Esophagus squamous epithelium (tissue), 5 donors: Measurements from ENCODE around the gene BCL11B. TPM values are rescaled to one million over a fixed set of nuclear protein-coding genes. Genes with fewer than 3 reads are reported as not detected.

ENCODE experiments used
- DNase-seq: peaks from one replicate; lab custom pipeline; 2025; lab: John Stamatoyannopoulos, UW
- H3K27ac ChIP-seq, 4 donors: fragments of 200-600 bp; sonication (generic); one replicate each; pipeline ENCODE4 v1.5.1; 2016 to 2019; ENCODE audit warnings: mild to moderate bottlenecking in 1 of 4
- H3K27me3 ChIP-seq, 4 donors: fragments of 200-600 bp; sonication (generic); 1 replicate in 3 of 4; 2 replicates in 1 of 4; pipeline versions ENCODE4 v1.5.1 to v1.6.0; 2017 to 2021; ENCODE audit warnings: antibody characterized with exemption in 1 of 4
- H3K36me3 ChIP-seq, 3 donors: fragments of 200-600 bp; sonication (generic); one replicate each; pipeline ENCODE4 v1.5.1; 2016 to 2019
- H3K4me1 ChIP-seq, 3 donors: fragments of 200-600 bp; sonication (generic); one replicate each; pipeline ENCODE4 v1.5.1; 2017 to 2019
- H3K4me3 ChIP-seq, 4 donors: fragments of 200-600 bp; sonication (generic); 1 replicate in 3 of 4; 2 replicates in 1 of 4; pipeline ENCODE4 v1.5.1; 2016 to 2019; ENCODE audit warnings: mild to moderate bottlenecking in 2 of 4, moderate library complexity in 1 of 4
- H3K9me3 ChIP-seq, 3 donors: fragments of 200-600 bp; sonication (generic); one replicate each; pipeline ENCODE4 v1.5.1; 2016 to 2019
- POLR2A ChIP-seq, 4 donors: fragments of 450-650 bp; IDR thresholded peaks; one replicate each; pipeline ENCODE4 v1.6.1; 2017; ENCODE audit warnings: antibody characterized with exemption in 4 of 4, mild to moderate bottlenecking in 4 of 4, moderate library complexity in 3 of 4
- WGBS, 2 donors: methylation state at CpG; one replicate each; pipeline ENCODE4 v1.1.5; 2018; 5-methylcytosine and 5-hydroxymethylcytosine counted together
- intact Hi-C: fragments of 100-400 bp; cut with DNase I; formaldehyde crosslinking; loops from one replicate; pipeline ENCODE4 v1.15.0; 2022
- total RNA-seq, 4 donors: library from RNA; depleted of rRNA; stranded (reverse); fragments of >200 nt; gene quantifications; one replicate each; pipeline ENCODE4 v1.1.0, GENCODE V29; 2016
- TF ChIP-seq, protein P1 (sequence below), 6 experiments: fragments of 450-650 bp in 4 of 6; fragments of 200-600 bp in 2 of 6; sonication (generic) in 2 of 6; IDR thresholded peaks; one replicate each; pipeline ENCODE4 v1.5.1; 2016 to 2019; ENCODE audit warnings: antibody characterized with exemption in 6 of 6, mild to moderate bottlenecking in 4 of 6, moderate library complexity in 4 of 6
- donor health status: DM: yes; HTN: yes; CAD: no.

BCL11B gene
- total RNA-seq, 4 donors from 2014 or later, result 10.1 to 19.3 (median 12.9) TPM

- H3K27me3 ChIP-seq, result no peaks in the 10 kb centered on the region
- no peak overlapping the region for H3K27ac ChIP-seq
- H3K9me3 ChIP-seq, result no peaks in the 10 kb centered on the region
- DNase-seq, result no peak
- H3K36me3 ChIP-seq, result peaks cover 0 to 6% (median 0%) of the 10 kb centered on the region in 3 donors
- H3K4me1 ChIP-seq, result peaks cover 4 to 43% (median 9%) of the 10 kb centered on the region in 3 donors
- TF ChIP-seq POLR2A (IDR thresholded peaks at IDR 0.05), result no peak
- TF ChIP-seq, protein P1, sequence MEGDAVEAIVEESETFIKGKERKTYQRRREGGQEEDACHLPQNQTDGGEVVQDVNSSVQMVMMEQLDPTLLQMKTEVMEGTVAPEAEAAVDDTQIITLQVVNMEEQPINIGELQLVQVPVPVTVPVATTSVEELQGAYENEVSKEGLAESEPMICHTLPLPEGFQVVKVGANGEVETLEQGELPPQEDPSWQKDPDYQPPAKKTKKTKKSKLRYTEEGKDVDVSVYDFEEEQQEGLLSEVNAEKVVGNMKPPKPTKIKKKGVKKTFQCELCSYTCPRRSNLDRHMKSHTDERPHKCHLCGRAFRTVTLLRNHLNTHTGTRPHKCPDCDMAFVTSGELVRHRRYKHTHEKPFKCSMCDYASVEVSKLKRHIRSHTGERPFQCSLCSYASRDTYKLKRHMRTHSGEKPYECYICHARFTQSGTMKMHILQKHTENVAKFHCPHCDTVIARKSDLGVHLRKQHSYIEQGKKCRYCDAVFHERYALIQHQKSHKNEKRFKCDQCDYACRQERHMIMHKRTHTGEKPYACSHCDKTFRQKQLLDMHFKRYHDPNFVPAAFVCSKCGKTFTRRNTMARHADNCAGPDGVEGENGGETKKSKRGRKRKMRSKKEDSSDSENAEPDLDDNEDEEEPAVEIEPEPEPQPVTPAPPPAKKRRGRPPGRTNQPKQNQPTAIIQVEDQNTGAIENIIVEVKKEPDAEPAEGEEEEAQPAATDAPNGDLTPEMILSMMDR (IDR thresholded peaks at IDR 0.05), result no peak
- intact Hi-C loops, result no loop called here
- no peak overlapping the region for H3K4me3 ChIP-seq
- 79 to 83% methylated on average over 5 of the region's 6 CpGs for WGBS, 2 donors
These were observed 89.3 kb downstream of the BCL11B start for GRCh38 chr14:99182548-99183250.

GRCh38 chr14:99181804-99182520 lies 90.0 kb downstream of the BCL11B start:
- DNase-seq, result no peak
- no peaks in the 10 kb centered on the region for H3K9me3 ChIP-seq
- no peaks in the 10 kb centered on the region for H3K27me3 ChIP-seq
- TF ChIP-seq POLR2A (IDR thresholded peaks at IDR 0.05), result no peak
- TF ChIP-seq, protein P1 (IDR thresholded peaks at IDR 0.05), result no peak
- WGBS, 2 donors, result 81 to 85% methylated on average over 14 to 16 of the region's 17 CpGs
- peaks cover 4 to 51% (median 17%) of the 10 kb centered on the region in 3 donors for H3K4me1 ChIP-seq
- H3K36me3 ChIP-seq, result peaks cover 0 to 6% (median 0%) of the 10 kb centered on the region in 3 donors
- H3K27ac ChIP-seq, result no peak overlapping the region
- H3K4me3 ChIP-seq, result no peak overlapping the region
- intact Hi-C loops, result no loop called here

GRCh38 chr14:99181241-99181640 lies 90.8 kb downstream of the BCL11B start:
- H3K27ac ChIP-seq, result no peak overlapping the region
- TF ChIP-seq, protein P1 (IDR thresholded peaks at IDR 0.05), result no peak
- TF ChIP-seq POLR2A (IDR thresholded peaks at IDR 0.05), result no peak
- H3K9me3 ChIP-seq, result no peaks in the 10 kb centered on the region
- intact Hi-C loops, result no loop called here
- no peak for DNase-seq
- H3K4me1 ChIP-seq, result peaks cover 4 to 52% (median 17%) of the 10 kb centered on the region in 3 donors
- WGBS, 2 donors, result 83 to 100% methylated on average over 1 of the region's 11 CpGs
- no peaks in the 10 kb centered on the region for H3K27me3 ChIP-seq
- no peak overlapping the region for H3K4me3 ChIP-seq
- H3K36me3 ChIP-seq, result peaks cover 0 to 10% (median 0%) of the 10 kb centered on the region in 3 donors

- no peak for DNase-seq
These were observed 92.1 kb downstream of the BCL11B start for GRCh38 chr14:99179946-99180345.

More at GRCh38 chr14:99179946-99180345, 92.1 kb downstream of the BCL11B start:
- no peak overlapping the region for H3K27ac ChIP-seq
- H3K27me3 ChIP-seq, result no peaks in the 10 kb centered on the region
- peaks cover 5 to 23% (median 7%) of the 10 kb centered on the region in 3 donors for H3K36me3 ChIP-seq
- peaks cover 4 to 48% (median 17%) of the 10 kb centered on the region in 3 donors for H3K4me1 ChIP-seq
- intact Hi-C loops, result no loop called here
- H3K4me3 ChIP-seq, result no peak overlapping the region
- WGBS, 2 donors, result 86 to 87% methylated on average over 8 to 9 of the region's 9 CpGs
- TF ChIP-seq, protein P1 (IDR thresholded peaks at IDR 0.05), result no peak
- TF ChIP-seq POLR2A (IDR thresholded peaks at IDR 0.05), result no peak
- no peaks in the 10 kb centered on the region for H3K9me3 ChIP-seq
